ENCODE measurements around the gene RBM11. TPM values are rescaled to one million over a fixed set of nuclear protein-coding genes. Genes with fewer than 3 reads are reported as not detected.

RBM11 gene
- total and polyA plus RNA-seq, 10 donors: 0.93 to 3.7 (median 2.8) TPM

DNA sequence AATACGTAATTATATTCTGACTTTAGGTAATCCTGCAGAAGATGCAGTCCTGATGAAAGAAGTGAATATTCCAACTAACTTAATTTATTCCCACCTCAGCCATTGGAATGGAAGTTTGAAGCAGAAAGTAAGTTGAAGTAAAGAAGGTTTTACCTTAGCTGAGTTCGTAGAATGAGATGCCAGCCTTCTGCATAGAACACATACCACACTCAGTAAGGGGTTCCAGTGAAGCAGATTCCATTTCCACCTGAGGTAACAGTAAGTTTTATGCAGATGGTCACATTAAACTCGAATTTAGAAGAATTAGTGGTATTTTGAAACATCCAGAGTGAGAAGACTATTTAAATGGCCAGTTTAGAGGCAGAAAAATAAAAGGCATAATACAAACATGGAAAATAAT lies 20.2 kb downstream of the RBM11 start:
- intact Hi-C loops (cut with DNase I; ENCODE audit: low total_unique reads): no loop called here
- Histone ChIP-seq H3K36me3 (no peaks in the 10 kb centered on the region), H3K4me3 (no peak overlapping the region), H3K27ac (no peak overlapping the region), H3K9me3 (no peaks in the 10 kb centered on the region), H3K4me1 (no peaks in the 10 kb centered on the region), H3K27me3 (replicated peaks in 1 of 7) (no peaks in the 10 kb centered on the region)
- no peak for DNase-seq
- WGBS, 5 donors: 51 to 62% (median 59%) methylated on average over 3 of the region's 3 CpGs
- no peak for TF ChIP-seq POLR2A (IDR thresholded peaks at IDR 0.05)
- no peak for TF ChIP-seq POLR2AphosphoS5 (IDR thresholded peaks at IDR 0.05)
- TF ChIP-seq, protein P1, sequence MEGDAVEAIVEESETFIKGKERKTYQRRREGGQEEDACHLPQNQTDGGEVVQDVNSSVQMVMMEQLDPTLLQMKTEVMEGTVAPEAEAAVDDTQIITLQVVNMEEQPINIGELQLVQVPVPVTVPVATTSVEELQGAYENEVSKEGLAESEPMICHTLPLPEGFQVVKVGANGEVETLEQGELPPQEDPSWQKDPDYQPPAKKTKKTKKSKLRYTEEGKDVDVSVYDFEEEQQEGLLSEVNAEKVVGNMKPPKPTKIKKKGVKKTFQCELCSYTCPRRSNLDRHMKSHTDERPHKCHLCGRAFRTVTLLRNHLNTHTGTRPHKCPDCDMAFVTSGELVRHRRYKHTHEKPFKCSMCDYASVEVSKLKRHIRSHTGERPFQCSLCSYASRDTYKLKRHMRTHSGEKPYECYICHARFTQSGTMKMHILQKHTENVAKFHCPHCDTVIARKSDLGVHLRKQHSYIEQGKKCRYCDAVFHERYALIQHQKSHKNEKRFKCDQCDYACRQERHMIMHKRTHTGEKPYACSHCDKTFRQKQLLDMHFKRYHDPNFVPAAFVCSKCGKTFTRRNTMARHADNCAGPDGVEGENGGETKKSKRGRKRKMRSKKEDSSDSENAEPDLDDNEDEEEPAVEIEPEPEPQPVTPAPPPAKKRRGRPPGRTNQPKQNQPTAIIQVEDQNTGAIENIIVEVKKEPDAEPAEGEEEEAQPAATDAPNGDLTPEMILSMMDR (IDR thresholded peaks at IDR 0.05 in 8 of 11, conservative IDR thresholded peaks at IDR 0.05 in 3 of 11): no peak

DNA sequence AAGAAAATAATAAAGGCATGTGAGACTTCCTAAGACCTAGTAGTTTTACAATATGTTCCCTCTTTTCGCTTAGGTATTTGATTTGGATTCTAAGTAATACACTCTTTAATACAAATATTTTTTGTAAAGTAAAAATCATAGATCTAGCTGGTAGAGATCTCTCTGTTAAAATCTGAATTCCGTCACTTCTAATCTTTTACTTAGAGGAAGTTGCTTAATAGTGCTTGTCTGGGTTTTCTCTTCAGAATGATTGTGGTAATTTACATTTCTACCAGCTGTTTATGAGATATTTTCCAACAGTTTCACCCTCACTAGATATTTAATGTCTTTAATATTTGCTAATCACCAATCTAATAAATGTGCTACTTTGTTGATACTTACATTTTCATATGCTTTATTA lies 23.3 kb downstream of the RBM11 start:
- WGBS, 5 donors: 64 to 74% (median 66%) methylated on average over 2 of the region's 2 CpGs
- Histone ChIP-seq H3K4me3 (no peak overlapping the region), H3K36me3 (no peaks in the 10 kb centered on the region)

DNA sequence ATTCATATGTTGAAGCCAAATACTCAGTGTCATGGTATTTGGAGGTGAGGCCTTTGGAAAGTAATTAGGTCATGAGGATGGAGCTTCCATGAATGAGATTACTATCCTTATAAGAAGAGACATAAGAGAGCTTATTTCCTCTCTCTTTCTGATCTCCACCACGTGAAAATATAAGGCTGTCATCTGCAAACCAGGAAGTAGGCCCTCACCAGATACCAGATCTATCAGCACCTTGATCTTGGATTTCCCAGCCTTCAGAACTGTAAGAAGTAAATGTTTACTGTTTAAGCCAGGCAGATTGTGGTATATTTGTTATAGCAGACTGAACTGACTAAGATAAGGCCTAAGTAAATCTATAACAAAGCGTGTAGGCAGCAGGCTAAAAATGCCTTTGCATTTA lies 25.3 kb downstream of the RBM11 start:
- Histone ChIP-seq H3K9me3 (no peaks in the 10 kb centered on the region), H3K27ac (no peak overlapping the region), H3K4me1 (no peaks in the 10 kb centered on the region), H3K4me3 (no peak overlapping the region), H3K27me3 (replicated peaks in 1 of 7) (no peaks in the 10 kb centered on the region), H3K36me3 (no peaks in the 10 kb centered on the region)
- intact Hi-C loops (cut with DNase I; ENCODE audit: low total_unique reads): no loop called here
- 38 to 52% (median 47%) methylated on average over 2 of the region's 2 CpGs for WGBS, 5 donors
- TF ChIP-seq POLR2A (IDR thresholded peaks at IDR 0.05): no peak
- TF ChIP-seq, protein P1 (IDR thresholded peaks at IDR 0.05 in 8 of 11, conservative IDR thresholded peaks at IDR 0.05 in 3 of 11): no peak
- no peak for TF ChIP-seq POLR2AphosphoS5 (IDR thresholded peaks at IDR 0.05)
- DNase-seq: no peak

More for the DNA sequence above, 23.3 kb downstream of the RBM11 start:
- intact Hi-C loops (cut with DNase I; ENCODE audit: low total_unique reads): no loop called here
- TF ChIP-seq, protein P1 (IDR thresholded peaks at IDR 0.05 in 8 of 11, conservative IDR thresholded peaks at IDR 0.05 in 3 of 11): no peak
- TF ChIP-seq POLR2AphosphoS5 (IDR thresholded peaks at IDR 0.05): no peak
- no peak for TF ChIP-seq POLR2A (IDR thresholded peaks at IDR 0.05)
- Histone ChIP-seq H3K27ac (no peak overlapping the region), H3K27me3 (replicated peaks in 1 of 7) (no peaks in the 10 kb centered on the region), H3K9me3 (no peaks in the 10 kb centered on the region), H3K4me1 (no peaks in the 10 kb centered on the region)
- no peak for DNase-seq

DNA sequence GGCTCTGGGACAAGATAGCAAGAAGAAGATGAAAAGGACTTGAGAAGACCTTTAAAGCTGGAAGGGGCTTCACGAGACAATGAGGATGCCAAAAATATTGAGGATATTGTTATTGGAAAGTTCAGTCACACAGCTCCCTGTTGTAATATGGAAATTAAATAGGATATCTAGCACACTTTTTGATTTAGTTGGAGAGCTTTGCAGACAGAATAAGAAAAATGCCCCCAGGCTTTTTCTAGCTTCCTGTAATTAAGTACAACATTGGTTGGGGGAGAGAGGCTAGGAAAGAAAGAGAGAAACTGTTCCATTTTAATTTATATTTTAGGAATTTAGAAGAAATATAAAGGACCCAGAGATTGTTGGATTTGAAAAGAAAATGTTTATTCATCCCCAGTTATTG lies 27.5 kb downstream of the RBM11 start:
- Histone ChIP-seq H3K27ac (no peak overlapping the region), H3K4me1 (no peaks in the 10 kb centered on the region), H3K36me3 (no peaks in the 10 kb centered on the region), H3K9me3 (no peaks in the 10 kb centered on the region), H3K27me3 (replicated peaks in 1 of 7) (no peaks in the 10 kb centered on the region), H3K4me3 (no peak overlapping the region)
- WGBS, 5 donors: 36 to 79% (median 37%) methylated on average over 1 of the region's 1 CpG
- no peak for DNase-seq
- TF ChIP-seq POLR2AphosphoS5 (IDR thresholded peaks at IDR 0.05): no peak
- intact Hi-C loops (cut with DNase I; ENCODE audit: low total_unique reads): no loop called here

DNA sequence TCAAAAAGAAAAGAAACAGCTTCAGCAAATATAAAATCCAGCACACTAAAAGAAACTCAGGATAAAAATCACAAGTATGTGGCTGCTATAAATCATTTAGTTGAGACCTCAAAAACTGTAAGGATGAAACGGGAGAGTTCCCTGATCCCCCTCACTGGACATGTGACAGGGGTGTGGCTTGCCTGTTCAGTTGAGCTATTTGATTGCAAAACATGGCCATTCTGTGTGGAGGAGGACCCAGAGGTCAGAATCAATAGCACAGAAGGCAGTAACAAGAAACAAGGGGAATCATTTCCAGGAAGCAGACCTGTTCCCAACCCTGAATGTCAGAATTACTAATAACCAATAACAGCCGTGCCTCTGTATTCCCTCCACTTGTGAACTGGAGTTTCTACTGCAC lies 27.9 kb downstream of the RBM11 start:
- 38 to 66% (median 61%) methylated on average over 2 of the region's 2 CpGs for WGBS, 5 donors
- intact Hi-C loops (cut with DNase I; ENCODE audit: low total_unique reads): no loop called here
- Histone ChIP-seq H3K27me3 (replicated peaks in 1 of 7) (no peaks in the 10 kb centered on the region), H3K4me1 (no peaks in the 10 kb centered on the region), H3K27ac (no peak overlapping the region), H3K36me3 (no peaks in the 10 kb centered on the region), H3K9me3 (no peaks in the 10 kb centered on the region), H3K4me3 (no peak overlapping the region)
- DNase-seq: no peak
- TF ChIP-seq, protein P1 (IDR thresholded peaks at IDR 0.05 in 8 of 11, conservative IDR thresholded peaks at IDR 0.05 in 3 of 11): no peak
- TF ChIP-seq POLR2AphosphoS5 (IDR thresholded peaks at IDR 0.05) (no peak), POLR2A (IDR thresholded peaks at IDR 0.05) (no peak)

All from spleen (tissue), 11 donors.